Esophagus muscularis mucosa (tissue), 3 donors: ENCODE data around the gene ZDHHC15.

Experiments
- CTCF ChIP-seq, 3 experiments: fragments of 200-600 bp in 2 of 3; fragments of 450-650 bp in 1 of 3; sonication (generic) in 2 of 3; IDR thresholded peaks; one replicate each; pipeline ENCODE4 v1.5.1; 2017 to 2019; ENCODE audit warnings: antibody characterized with exemption in 3 of 3, mild to moderate bottlenecking in 2 of 3, moderate library complexity in 1 of 3
- POLR2A ChIP-seq: fragments of 450-650 bp; IDR thresholded peaks from one replicate; pipeline ENCODE4 v1.6.1; 2017; ENCODE audit warnings: antibody characterized with exemption, moderate library complexity, mild to moderate bottlenecking, low read depth

- TF ChIP-seq CTCF (IDR thresholded peaks at IDR 0.05) (no peak), POLR2A (no peak)
Measured at GRCh38 chrX:75335127-75335458, 187.7 kb downstream of the ZDHHC15 start.
